ENCODE data around the gene FSD2. TPM values are rescaled to one million over a fixed set of nuclear protein-coding genes. Genes with fewer than 3 reads are reported as not detected.

Gene FSD2
- total RNA-seq, 1 experiment from 2014 or later, result not detected

DNA sequence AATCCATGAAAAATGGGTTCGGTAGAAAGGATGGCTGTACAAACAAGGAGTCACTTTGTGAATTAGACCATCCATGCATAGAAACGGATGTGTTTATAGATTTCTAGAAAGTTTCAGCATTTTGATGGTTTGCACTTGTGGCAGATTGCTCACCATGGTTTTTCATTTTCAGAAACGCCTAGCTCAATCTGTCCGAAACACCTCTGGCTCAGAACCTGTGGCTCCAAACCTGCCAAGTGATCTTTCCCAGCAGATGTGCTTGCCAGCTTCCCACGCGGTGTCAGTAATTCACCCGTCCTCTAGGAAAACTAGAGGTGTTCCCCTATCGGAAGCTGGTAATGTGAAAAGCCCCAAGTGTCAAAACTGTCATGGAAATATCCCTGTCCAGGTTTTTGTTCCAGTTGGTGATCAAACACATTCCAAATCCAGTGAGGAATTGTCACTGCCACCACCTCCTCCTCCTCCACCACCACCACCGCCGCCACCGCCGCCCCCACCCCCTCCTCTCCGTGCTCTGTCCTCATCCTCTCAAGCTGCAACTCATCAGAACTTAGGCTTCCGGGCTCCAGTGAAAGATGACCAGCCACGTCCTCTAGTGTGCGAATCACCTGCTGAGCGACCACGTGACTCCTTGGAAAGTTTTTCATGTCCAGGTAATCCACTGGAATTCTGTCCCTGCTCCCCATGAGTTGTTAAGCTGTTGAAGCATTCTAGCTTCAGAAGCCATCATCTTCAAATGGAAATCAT lies 24.7 kb upstream of the FSD2 start:
- Histone ChIP-seq H3K4me1 (ENCODE audit: insufficient read depth, low read length) (no peaks in the 10 kb centered on the region), H2BK20ac (ENCODE audit: low read depth, low read length, poor library complexity, severe bottlenecking) (no peak overlapping the region), H3K9me3 (ENCODE audit: control insufficient read depth, low read depth, low read length) (no peaks in the 10 kb centered on the region), H3K18ac (ENCODE audit: insufficient read length, low read depth, low read length) (no peak overlapping the region), H3K79me2 (ENCODE audit: insufficient read depth, low read length) (no peaks in the 10 kb centered on the region), H3K23me2 (ENCODE audit: insufficient read length, low read depth, low read length, poor library complexity, severe bottlenecking) (no peaks in the 10 kb centered on the region), H2BK15ac (ENCODE audit: low read depth, low read length) (no peak overlapping the region), H4K20me1 (ENCODE audit: control insufficient read depth, insufficient read depth, insufficient read length) (no peaks in the 10 kb centered on the region), H3K27me3 (ENCODE audit: insufficient read depth, low read length) (no peaks in the 10 kb centered on the region), H3K23ac (ENCODE audit: insufficient read length, low read depth, low read length) (no peak overlapping the region), H2BK5ac (ENCODE audit: insufficient read length, low read length) (no peak overlapping the region), H2BK120ac (ENCODE audit: low read depth, low read length, poor library complexity, severe bottlenecking) (no peak overlapping the region), H3K4me2 (ENCODE audit: insufficient read depth, insufficient read length, low read length) (no peak overlapping the region), H3T11ph (ENCODE audit: low read length) (no peak overlapping the region), H3K27ac (ENCODE audit: insufficient read length, low read depth, low read length) (no peak overlapping the region), H3K56ac (ENCODE audit: insufficient read length, low read depth, low read length) (no peak overlapping the region), H2AK5ac (ENCODE audit: insufficient read length, low read length) (no peak overlapping the region), H4K5ac (ENCODE audit: insufficient read length, low read depth, low read length) (no peak overlapping the region), H3K9ac (ENCODE audit: extremely low read depth, insufficient read length, low read length) (no peak overlapping the region), H4K8ac (replicated peaks; ENCODE audit: insufficient read length, low read depth, low read length) (no peak overlapping the region), H3K4ac (ENCODE audit: low read depth, low read length) (no peak overlapping the region), H2BK12ac (ENCODE audit: insufficient read length, low read depth, low read length) (no peak overlapping the region), H2AFZ (ENCODE audit: low read length) (no peak overlapping the region), H3K14ac (ENCODE audit: insufficient read depth, low read length) (no peak overlapping the region), H3K79me1 (ENCODE audit: insufficient read depth, low read depth, low read length, poor library complexity, severe bottlenecking) (no peaks in the 10 kb centered on the region), H4K91ac (ENCODE audit: insufficient read length, low read depth, low read length) (no peak overlapping the region)
- DNase-seq, result no peak
- TF ChIP-seq, protein P1, sequence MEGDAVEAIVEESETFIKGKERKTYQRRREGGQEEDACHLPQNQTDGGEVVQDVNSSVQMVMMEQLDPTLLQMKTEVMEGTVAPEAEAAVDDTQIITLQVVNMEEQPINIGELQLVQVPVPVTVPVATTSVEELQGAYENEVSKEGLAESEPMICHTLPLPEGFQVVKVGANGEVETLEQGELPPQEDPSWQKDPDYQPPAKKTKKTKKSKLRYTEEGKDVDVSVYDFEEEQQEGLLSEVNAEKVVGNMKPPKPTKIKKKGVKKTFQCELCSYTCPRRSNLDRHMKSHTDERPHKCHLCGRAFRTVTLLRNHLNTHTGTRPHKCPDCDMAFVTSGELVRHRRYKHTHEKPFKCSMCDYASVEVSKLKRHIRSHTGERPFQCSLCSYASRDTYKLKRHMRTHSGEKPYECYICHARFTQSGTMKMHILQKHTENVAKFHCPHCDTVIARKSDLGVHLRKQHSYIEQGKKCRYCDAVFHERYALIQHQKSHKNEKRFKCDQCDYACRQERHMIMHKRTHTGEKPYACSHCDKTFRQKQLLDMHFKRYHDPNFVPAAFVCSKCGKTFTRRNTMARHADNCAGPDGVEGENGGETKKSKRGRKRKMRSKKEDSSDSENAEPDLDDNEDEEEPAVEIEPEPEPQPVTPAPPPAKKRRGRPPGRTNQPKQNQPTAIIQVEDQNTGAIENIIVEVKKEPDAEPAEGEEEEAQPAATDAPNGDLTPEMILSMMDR (conservative IDR thresholded peaks at IDR 0.05), result no peak
- no CpG with 5 or more reads among the region's 18 CpGs for WGBS (ENCODE audit: extremely low coverage, insufficient read length, low lambda C conversion rate)
- Mint-ChIP-seq H3K27ac (no peak overlapping the region), H3K4me3 (no peak overlapping the region), H3K27me3 (ENCODE audit: low read depth) (no peaks in the 10 kb centered on the region; the same call in 1 of the 2 replicates), H3K36me3 (ENCODE audit: insufficient read depth in 1 of 3, low read depth in 3 of 3) (peaks cover 14 to 64% (median 39%) of the 10 kb centered on the region in 3 experiments; a peak in 6 of 7 replicates), H3K9me3 (no peaks in the 10 kb centered on the region), H3K4me1 (no peaks in the 10 kb centered on the region)
